Ishikawa (cell line): Measurements from ENCODE around the gene TLK1.
A peak's percentile ranks its signal among the peaks of the same experiment; 100 is the strongest.

Source experiments
- CEBPB ChIP-seq: IDR thresholded peaks from 2 replicates; pipeline ENCODE4 v1.6.1; 2012
- CREB1 ChIP-seq: IDR thresholded peaks from 2 replicates; pipeline ENCODE4 v1.6.1; 2012; ENCODE audit warnings: low read depth
- EGR1 ChIP-seq: IDR thresholded peaks from 2 replicates; pipeline ENCODE4 v1.6.1; 2012
- EP300 ChIP-seq: IDR thresholded peaks from 2 replicates; pipeline ENCODE4 v1.6.1; 2012; ENCODE audit warnings: borderline replicate concordance
- FOXM1 ChIP-seq: IDR thresholded peaks from 2 replicates; pipeline ENCODE4 v1.6.1; 2012; ENCODE audit warnings: low read depth, borderline replicate concordance
- NFIC ChIP-seq: IDR thresholded peaks from 2 replicates; pipeline ENCODE4 v1.6.1; 2012
- RAD21 ChIP-seq: IDR thresholded peaks from 2 replicates; pipeline ENCODE4 v1.6.1; 2012; ENCODE audit warnings: low read depth
- TAF1 ChIP-seq: IDR thresholded peaks from 2 replicates; pipeline ENCODE4 v1.6.1; 2012; ENCODE audit warnings: low read depth, mild to moderate bottlenecking
- TCF12 ChIP-seq: IDR thresholded peaks from 2 replicates; pipeline ENCODE4 v1.6.1; 2012; ENCODE audit warnings: low read depth
- TEAD4 ChIP-seq: IDR thresholded peaks from 2 replicates; pipeline ENCODE4 v1.6.1; 2012
- YY1 ChIP-seq: IDR thresholded peaks from 2 replicates; pipeline ENCODE4 v1.6.1; 2012; ENCODE audit warnings: low read depth
- ZBTB7A ChIP-seq: IDR thresholded peaks from 2 replicates; pipeline ENCODE4 v1.6.1; 2012; ENCODE audit warnings: low read depth
- TF ChIP-seq, protein P1 (sequence below): IDR thresholded peaks from 2 replicates; pipeline ENCODE4 v1.6.1; 2012; ENCODE audit warnings: low read depth, mild to moderate bottlenecking
- TF ChIP-seq, protein P2 (sequence below): IDR thresholded peaks from 2 replicates; pipeline ENCODE4 v1.6.1; 2012
- TF ChIP-seq, protein P3 (sequence below): IDR thresholded peaks from 2 replicates; pipeline ENCODE4 v1.6.1; 2012

The TLK1 gene

DNA sequence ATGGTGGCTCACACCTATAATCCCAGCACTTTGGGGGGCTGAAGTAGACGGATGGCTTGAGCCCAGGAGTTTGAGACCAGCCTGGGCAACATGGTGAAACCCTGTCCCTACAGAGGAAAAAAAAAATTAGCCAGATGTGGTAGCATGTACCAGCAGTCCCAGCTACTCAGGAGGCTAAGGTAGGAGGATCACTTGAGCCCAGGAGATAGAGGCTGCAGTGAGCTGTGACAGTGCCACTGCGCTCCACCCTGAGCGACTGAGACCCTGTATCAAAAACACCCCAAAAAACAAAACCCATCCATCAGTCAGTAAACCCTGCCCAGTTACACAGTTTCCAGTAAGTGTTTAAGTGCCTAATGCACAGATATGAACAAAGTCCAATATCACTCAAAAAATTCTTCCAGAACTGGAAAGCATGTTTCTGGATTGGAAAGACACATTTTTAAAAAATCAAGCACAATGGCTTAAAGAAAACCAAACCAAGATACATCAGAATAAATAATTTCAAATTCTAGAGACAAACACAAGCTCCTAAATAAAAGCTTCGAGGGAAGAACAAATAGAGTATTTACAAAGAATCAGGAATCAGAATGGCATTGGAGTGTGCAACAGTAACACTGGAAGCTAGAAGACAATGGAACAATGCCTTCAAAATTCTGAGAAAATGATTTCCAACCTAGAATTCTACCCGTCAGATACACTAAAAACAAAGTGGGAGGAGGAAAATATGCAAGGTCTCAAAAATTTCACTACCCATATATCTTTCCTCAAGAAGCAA is 72.4 kb downstream of the TLK1 start:
- TF ChIP-seq, protein P1, sequence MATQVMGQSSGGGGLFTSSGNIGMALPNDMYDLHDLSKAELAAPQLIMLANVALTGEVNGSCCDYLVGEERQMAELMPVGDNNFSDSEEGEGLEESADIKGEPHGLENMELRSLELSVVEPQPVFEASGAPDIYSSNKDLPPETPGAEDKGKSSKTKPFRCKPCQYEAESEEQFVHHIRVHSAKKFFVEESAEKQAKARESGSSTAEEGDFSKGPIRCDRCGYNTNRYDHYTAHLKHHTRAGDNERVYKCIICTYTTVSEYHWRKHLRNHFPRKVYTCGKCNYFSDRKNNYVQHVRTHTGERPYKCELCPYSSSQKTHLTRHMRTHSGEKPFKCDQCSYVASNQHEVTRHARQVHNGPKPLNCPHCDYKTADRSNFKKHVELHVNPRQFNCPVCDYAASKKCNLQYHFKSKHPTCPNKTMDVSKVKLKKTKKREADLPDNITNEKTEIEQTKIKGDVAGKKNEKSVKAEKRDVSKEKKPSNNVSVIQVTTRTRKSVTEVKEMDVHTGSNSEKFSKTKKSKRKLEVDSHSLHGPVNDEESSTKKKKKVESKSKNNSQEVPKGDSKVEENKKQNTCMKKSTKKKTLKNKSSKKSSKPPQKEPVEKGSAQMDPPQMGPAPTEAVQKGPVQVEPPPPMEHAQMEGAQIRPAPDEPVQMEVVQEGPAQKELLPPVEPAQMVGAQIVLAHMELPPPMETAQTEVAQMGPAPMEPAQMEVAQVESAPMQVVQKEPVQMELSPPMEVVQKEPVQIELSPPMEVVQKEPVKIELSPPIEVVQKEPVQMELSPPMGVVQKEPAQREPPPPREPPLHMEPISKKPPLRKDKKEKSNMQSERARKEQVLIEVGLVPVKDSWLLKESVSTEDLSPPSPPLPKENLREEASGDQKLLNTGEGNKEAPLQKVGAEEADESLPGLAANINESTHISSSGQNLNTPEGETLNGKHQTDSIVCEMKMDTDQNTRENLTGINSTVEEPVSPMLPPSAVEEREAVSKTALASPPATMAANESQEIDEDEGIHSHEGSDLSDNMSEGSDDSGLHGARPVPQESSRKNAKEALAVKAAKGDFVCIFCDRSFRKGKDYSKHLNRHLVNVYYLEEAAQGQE = no peak
- TF ChIP-seq, protein P2, sequence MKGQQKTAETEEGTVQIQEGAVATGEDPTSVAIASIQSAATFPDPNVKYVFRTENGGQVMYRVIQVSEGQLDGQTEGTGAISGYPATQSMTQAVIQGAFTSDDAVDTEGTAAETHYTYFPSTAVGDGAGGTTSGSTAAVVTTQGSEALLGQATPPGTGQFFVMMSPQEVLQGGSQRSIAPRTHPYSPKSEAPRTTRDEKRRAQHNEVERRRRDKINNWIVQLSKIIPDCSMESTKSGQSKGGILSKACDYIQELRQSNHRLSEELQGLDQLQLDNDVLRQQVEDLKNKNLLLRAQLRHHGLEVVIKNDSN = no peak
- TF ChIP-seq EGR1 (no peak), CREB1 (no peak)

DNA sequence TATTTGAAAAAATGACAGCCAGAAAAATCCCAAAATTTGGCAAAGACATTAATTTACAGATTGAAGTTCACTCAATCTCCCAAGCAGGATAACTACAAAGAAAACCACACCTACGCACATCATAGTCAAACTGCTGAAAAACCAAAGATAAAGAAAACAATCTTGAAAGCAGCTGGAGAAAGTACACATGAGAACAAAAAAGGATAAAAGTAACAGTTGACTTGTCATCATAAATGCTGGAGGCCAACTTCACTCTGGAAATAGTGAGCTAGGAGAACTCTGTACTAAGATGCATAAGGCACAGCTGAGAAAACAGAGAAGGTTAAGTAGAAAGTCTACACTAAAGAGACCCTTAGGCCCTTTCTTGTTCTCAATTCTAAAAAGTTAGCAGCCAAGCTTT is 73.1 kb downstream of the TLK1 start:
- no peak for TF ChIP-seq CEBPB
- no peak for TF ChIP-seq NFIC
- TF ChIP-seq, protein P3, sequence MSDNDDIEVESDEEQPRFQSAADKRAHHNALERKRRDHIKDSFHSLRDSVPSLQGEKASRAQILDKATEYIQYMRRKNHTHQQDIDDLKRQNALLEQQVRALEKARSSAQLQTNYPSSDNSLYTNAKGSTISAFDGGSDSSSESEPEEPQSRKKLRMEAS = no peak
- no peak for TF ChIP-seq EGR1
- no peak for TF ChIP-seq TCF12
- TF ChIP-seq, protein P2 = no peak
- no peak for TF ChIP-seq CREB1
- no peak for TF ChIP-seq TAF1
- no peak for TF ChIP-seq EP300
- no peak for TF ChIP-seq YY1
- no peak for TF ChIP-seq RAD21
- no peak for TF ChIP-seq FOXM1
- TF ChIP-seq TEAD4 = no peak
- no peak for TF ChIP-seq ZBTB7A
- TF ChIP-seq, protein P1 = no peak

DNA sequence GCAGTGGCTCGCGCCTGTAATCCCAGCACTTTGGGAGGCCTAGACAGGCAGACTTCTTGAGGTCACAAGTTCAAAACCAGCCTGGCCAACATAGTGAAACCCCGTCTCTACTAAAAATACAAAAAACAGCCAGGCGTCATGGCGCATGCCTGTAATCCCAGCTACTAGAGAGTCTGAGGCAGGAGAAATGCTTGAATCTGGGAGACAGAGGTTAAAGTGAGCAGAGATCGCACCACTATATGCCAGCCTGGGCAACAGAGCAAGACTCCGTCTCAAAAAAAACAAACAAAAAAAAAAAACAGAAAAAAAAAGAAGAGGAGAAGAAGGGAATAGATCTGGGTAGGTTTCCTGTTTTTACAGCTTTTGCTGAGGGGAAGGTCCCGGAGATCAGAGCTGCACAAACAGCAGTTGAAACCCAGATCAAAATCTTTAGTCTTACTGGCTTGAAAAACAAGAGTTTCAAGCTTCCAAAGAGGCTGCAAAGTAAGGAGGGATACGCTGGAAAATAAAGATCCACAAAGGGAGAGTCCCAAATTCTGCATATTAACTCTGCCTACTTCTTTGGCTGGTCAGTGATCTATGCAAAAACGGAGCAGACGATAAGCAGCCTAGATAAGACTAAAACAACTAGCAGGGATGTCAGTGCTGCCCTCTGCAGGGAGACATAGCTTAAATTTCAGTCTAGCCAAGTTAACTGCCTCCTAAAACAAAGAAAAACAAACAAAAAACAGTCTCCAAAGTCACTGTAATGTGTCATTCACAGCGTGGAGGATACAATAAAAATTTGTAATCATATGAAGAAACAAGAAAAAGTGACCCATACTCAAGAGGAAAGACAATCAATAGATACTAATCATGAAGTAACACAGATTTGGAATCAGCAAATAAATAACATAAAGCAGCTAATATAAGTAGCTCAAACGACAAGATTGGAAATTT is 74.1 kb downstream of the TLK1 start:
- TF ChIP-seq EP300 = no peak
- TF ChIP-seq RAD21 = peak; percentile 29; the same call in 1 of the 2 replicates

DNA sequence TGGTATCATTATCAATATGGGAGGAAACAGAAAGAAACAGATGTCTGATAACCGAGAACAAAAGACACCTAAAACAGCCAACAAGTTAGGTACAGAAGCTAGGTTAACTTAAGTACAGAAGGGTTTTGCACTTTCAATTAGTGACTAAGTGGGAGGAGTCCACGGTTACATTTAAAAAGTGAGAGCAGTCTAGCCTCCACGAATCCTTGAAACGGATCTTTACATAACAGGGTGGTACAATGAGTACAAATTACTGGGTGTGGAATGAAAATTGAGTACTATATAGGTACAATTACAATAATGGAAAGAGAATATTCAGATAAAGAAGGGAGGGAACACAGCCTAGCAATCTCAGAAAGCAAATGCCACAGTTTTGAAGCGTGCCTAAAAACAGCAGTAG is 76.6 kb downstream of the TLK1 start:
- TF ChIP-seq EGR1 (no peak), NFIC (no peak), YY1 (no peak), EP300 (no peak), CREB1 (no peak), TCF12 (no peak), TEAD4 (no peak)

DNA sequence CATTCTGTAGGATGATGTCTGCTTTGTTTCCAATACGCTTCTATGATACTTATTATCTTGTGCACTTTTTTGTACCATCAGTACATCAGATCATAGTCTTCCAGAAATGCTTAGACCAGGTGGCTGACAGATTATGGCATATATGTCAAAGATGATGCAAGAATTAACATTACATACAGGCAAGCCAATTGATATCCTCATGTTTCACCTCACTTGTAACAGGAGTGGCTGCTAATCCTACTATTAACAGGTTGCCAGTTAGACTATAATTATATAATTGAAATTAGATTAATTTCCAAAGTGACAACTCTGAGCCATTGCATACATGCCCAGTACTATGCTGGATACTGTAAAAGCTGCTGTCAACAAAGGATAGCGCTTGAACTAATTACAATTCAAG is 77.2 kb downstream of the TLK1 start:
- no peak for TF ChIP-seq TCF12
- no peak for TF ChIP-seq YY1
- TF ChIP-seq, protein P1 = no peak
- TF ChIP-seq TEAD4 = no peak
- TF ChIP-seq CREB1 = no peak
- TF ChIP-seq, protein P2 = no peak
- no peak for TF ChIP-seq EP300
- no peak for TF ChIP-seq NFIC
- TF ChIP-seq CEBPB = no peak
- no peak for TF ChIP-seq EGR1
- TF ChIP-seq, protein P3 = no peak
- no peak for TF ChIP-seq FOXM1
- no peak for TF ChIP-seq RAD21
- no peak for TF ChIP-seq TAF1
